Activated naive CD4-positive, alpha-beta T cell treated with anti-CD3 and anti-CD28 coated beads, Interleukin-2, amount 10 ng/mL, durations not matched to agents 5 hours and 36 hours (primary cell): ENCODE data around the gene FXN. TPM values are rescaled to one million over a fixed set of nuclear protein-coding genes. Genes with fewer than 3 reads are reported as not detected.

ENCODE experiments used
- total RNA-seq, 2 experiments: library from RNA; stranded (reverse); gene quantifications; one replicate each; pipeline ENCODE4 v1.2.3, GENCODE V29; 2021

Gene FXN
- 10 to 100 TPM; 23.3 to 25.5 TPM for total RNA-seq

GRCh38 chr9:69035438-69036308, at the start of gene FXN:
Gene FXN, plus strand, starts transcription at chr9:69035752. Its CDS starts 31 bp downstream, at chr9:69035783.

GRCh38 chr9:69014013-69014412, 21.5 kb upstream of the FXN start, which contains the start of gene PRKACG:
Gene PRKACG, minus strand, starts transcription at chr9:69014113. Its CDS starts 21 bp downstream, at chr9:69014092.

Other genes with a start within 250 kb of the FXN start
- not detected for gene PRKACG, start 21.6 kb upstream of the FXN start, total RNA-seq
- 10 to 100 TPM; 20.7 to 24.5 TPM for gene TJP2, start 138.5 kb downstream of the FXN start, total RNA-seq